OCI-LY7 (cell line): ENCODE results near the gene ZNF536.

Experiments
- CTCF ChIP-seq: fragments of 200-600 bp; sonication (generic); conservative IDR thresholded peaks from 2 replicates; pipeline ENCODE4 v1.5.1; 2014; ENCODE audit warnings: mild to moderate bottlenecking, antibody characterized with exemption, low read length, moderate library complexity, mixed read lengths
- EZH2phosphoT487 ChIP-seq: fragments of 200-600 bp; sonication (generic); IDR thresholded peaks from 2 replicates; pipeline ENCODE4 v1.6.1; 2018; ENCODE audit warnings: low read depth, borderline replicate concordance, mild to moderate bottlenecking, mixed run types, antibody characterized with exemption, low read length, moderate library complexity, mixed read lengths

GRCh38 chr19:30605333-30605732, 233.1 kb downstream of the ZNF536 start:
- TF ChIP-seq CTCF = no peak
- TF ChIP-seq EZH2phosphoT487 = no peak
